GM20000 (cell line): ENCODE data around the gene NLGN1.

Source experiments
- DNase-seq: peaks from one replicate; pipeline ENCODE4 v3.0.0; 2012; ENCODE audit warnings: low spot score
- TF ChIP-seq, protein P1 (sequence below): IDR thresholded peaks from 2 replicates; pipeline ENCODE4 v1.5.1; 2012; ENCODE audit warnings: mild to moderate bottlenecking, control low read depth; ENCODE audit errors: extremely low read depth, missing control alignments

NLGN1 gene

DNA sequence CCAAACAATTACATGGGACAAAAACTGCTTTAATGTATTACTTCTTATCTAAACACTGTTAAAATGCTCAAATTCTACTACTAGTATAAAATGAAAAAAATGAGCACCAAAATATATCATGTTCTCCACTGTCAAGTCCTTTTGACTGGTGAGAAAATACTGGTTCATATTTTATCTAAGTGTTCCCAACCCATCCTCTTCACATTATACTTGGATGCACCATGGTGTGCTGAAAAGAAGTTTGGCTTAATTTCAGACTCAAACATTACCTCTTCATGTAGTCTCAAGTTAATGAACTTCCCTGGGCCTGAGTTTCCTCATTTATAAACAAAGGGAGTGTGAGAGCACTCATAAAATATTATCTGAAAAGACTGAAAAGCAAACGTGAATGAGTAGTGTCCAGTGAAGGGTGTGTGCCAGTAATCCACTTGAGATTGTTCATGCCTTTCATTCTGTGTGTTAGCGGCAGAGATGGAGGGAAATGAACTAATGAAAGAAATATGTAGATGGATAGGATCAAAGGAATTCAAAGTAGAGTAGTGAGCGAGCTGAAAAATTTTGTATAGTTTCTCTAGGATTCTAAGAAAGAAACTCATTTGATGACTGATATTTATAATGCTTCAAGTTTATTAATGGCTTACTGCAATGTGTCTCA, 263.2 kb downstream of the NLGN1 start:
- TF ChIP-seq, protein P1, sequence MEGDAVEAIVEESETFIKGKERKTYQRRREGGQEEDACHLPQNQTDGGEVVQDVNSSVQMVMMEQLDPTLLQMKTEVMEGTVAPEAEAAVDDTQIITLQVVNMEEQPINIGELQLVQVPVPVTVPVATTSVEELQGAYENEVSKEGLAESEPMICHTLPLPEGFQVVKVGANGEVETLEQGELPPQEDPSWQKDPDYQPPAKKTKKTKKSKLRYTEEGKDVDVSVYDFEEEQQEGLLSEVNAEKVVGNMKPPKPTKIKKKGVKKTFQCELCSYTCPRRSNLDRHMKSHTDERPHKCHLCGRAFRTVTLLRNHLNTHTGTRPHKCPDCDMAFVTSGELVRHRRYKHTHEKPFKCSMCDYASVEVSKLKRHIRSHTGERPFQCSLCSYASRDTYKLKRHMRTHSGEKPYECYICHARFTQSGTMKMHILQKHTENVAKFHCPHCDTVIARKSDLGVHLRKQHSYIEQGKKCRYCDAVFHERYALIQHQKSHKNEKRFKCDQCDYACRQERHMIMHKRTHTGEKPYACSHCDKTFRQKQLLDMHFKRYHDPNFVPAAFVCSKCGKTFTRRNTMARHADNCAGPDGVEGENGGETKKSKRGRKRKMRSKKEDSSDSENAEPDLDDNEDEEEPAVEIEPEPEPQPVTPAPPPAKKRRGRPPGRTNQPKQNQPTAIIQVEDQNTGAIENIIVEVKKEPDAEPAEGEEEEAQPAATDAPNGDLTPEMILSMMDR = no peak
- no peak for DNase-seq

DNA sequence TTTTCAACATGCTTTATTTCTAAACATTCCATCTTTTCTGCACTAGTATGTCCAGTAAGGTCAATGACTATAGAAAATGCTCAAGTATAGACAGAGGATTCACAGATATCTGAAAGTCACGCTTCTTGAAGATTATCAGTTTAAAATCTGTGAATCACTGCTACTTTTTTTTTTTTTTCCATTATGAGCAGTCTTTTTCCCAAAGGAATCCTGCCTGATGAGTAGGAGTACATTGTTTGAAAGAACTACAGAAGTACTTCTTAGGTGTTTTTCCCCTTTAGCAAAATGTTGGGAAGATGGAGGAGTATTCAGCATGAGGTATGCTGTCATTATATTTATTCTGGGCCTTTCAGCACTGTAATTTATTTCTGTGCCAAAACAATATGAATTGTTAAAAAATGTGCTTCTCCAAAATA, 266.2 kb downstream of the NLGN1 start:
- DNase-seq = no peak

DNA sequence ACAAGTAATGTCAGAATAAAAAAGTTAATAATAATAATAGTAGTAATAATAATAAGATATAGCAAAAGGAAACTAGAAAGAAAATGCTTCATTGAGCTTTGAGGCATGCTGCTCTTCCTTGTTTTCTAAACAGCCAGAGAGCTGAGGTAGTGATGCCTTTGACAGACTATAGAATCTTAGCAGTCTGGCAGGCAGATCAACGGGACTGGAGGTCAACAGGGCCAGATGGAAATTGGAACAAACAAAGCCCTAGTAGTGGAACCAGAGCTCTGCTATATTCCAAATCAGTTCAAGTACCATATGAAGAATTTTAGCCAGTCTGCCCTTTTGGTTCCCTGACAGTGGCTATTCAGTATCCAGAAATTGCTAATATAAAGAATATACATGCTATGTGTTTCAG, 278.6 kb downstream of the NLGN1 start:
- TF ChIP-seq, protein P1 = no peak
- no peak for DNase-seq

More for the DNA sequence above, 266.2 kb downstream of the NLGN1 start:
- TF ChIP-seq, protein P1 = no peak

DNA sequence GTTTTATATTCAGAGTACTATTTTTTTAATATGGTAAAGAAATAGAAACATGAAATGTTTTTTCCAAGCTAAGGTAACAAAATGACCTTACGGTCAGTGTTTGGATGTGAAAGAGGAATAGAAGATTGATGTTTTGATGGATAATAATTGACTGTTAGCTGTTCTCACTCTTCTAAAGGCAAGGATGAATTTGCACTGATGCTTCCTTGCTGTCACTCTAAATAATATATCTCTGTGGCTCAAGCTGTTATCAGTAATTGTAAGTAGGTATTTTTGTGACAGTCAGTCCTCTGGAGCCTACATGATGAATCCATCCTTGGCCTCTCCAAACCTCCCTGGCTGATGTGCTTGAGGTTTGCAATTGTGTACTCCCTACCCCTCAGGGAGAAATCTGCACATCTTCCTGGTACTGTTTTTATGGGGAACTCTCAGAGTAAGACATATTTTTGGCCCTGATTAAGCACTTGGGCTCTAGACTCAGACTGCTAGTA, 283.7 kb downstream of the NLGN1 start:
- no peak for DNase-seq
- TF ChIP-seq, protein P1 = no peak

DNA sequence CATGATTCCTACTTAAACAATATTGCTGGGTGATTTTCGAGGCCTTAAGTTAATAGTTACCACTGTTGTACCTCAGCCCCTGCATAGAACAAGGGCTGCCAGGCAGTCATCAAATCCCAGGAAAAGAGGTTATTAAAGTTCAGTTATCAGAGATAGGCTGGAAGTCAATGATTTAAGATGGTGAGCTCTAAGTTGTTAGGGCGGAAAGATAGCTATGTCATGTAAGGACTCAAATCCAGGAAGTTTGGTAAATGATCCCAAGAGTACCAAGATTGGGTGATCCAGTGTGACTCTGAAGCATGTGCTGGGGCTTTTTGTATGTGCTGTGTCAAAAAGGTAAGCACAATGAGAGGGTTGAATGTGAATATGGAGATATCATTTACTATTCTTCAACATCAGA, 287.9 kb downstream of the NLGN1 start:
- TF ChIP-seq, protein P1 = no peak
- DNase-seq = no peak

DNA sequence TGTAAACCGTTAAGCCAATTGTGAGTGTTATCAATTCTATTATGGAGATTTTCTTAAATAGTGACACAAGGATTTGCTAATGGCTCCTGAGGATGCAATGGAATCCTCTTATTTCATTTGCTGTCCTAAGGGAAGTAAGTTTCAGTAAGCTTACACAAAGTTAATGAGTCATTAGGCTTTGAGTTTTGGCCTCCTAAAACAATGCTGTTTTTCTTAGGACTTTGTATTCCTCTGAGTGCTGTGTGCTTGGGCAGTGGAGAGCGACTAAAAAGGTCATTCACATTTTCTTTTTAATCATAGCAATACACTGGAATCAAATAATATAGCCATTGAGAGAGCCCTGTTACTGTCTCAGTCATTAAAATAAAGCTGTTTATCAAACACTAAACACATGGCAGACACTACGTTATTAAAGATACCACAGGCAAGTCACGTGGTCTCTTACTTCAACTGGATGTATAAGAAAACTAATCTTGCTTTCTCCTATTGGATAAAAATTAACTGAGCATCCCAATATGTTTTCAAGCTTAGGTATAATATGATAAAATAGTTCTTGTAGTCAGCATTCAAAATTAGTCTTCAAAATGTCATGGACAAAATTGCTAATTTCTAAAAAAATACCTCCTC, 290.8 kb downstream of the NLGN1 start:
- TF ChIP-seq, protein P1 = no peak
- no peak for DNase-seq

DNA sequence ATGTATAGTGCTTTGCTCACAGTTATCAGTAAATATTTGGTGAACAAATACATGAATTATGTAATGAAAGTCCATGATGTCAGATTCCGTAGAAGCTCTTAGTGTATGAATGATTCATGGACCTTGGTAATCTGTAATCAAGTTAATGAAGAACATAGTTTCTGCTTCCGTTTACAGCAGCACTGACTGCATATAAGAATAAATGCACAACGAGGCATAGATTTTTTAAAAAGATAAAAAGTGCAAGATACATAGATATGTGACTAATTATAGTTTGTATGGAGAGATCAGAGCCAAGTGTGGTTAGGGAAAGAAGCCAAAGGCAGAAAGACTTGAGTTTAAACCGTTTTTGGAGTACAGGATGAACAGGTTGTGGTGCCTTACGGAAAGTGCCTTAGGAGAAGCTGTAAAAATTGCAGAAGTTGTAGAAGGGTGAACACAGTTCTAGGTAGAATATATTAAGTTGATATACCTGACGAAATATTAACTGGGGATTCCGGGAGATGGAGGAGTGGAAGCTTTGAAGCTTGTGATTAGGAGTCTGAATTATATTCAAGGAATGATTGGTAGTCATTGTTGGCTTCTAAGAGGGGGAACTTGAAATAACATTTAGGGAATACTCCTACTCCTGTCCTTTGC, 293.1 kb downstream of the NLGN1 start:
- TF ChIP-seq, protein P1 = no peak
- no peak for DNase-seq
